ENCODE results near the gene VANGL1.

DNA sequence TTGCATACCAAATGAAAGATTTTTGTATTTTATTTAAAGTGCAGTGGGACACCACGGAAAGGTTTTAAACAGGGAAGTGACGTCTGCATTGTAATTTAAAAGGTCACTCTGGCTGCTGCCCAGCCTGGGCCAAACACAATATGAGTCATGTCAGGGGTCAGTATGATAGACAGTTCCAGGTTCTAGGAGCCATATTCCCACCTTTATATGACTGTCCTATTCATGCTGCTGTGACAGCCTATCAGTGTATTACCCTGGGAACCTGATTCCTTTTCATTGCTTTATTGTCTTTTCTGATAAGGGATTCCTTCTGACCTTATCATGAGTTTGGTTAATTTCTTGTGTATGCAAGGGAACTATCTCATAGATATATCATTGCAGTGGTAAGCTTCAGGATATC lies 5.3 kb downstream of the VANGL1 start:
- TF ChIP-seq CTCF (conservative IDR thresholded peaks at IDR 0.05; ENCODE audit: low read depth, low read length) (no peak), BHLHE40 (IDR thresholded peaks at IDR 0.05; ENCODE audit: low read depth, low read length) (no peak), CEBPB (IDR thresholded peaks at IDR 0.05; ENCODE audit: low read depth, low read length) (no peak), RAD21 (IDR thresholded peaks at IDR 0.05; ENCODE audit: low read length) (no peak), SMC3 (IDR thresholded peaks at IDR 0.05; ENCODE audit: low read depth, low read length) (no peak)
